K562 (cell line): ENCODE measurements around the gene SNX17. TPM values are rescaled to one million over a fixed set of nuclear protein-coding genes. Genes with fewer than 3 reads are reported as not detected.
A peak's percentile ranks its signal among the peaks of the same experiment; 100 is the strongest.

ENCODE experiments used
- NFATC3 ChIP-seq: fragments of 450-650 bp; IDR thresholded peaks from 2 replicates; pipeline ENCODE4 v1.6.1; 2017; ENCODE audit warnings: mild to moderate bottlenecking
- NFE2L1 ChIP-seq: fragments of 450-650 bp; IDR thresholded peaks from 2 replicates; pipeline ENCODE4 v1.6.1; 2016; ENCODE audit warnings: missing genetic modification characterization, low read depth, mild to moderate bottlenecking, missing compliant biosample characterization, moderate library complexity, borderline replicate concordance
- NFIC ChIP-seq: fragments of 450-650 bp; IDR thresholded peaks from 2 replicates; pipeline ENCODE4 v1.6.1; 2017; ENCODE audit warnings: mild to moderate bottlenecking, inconsistent platforms
- NFXL1 ChIP-seq: fragments of 450-650 bp; formaldehyde crosslinking; IDR thresholded peaks from 2 replicates; pipeline ENCODE4 v1.4.0; 2021; ENCODE audit warnings: mild to moderate bottlenecking
- NFYB ChIP-seq: IDR thresholded peaks from 2 replicates; pipeline ENCODE4 v1.6.1; 2011; ENCODE audit warnings: mild to moderate bottlenecking, moderate library complexity; ENCODE audit not compliant: insufficient read length; ENCODE audit errors: extremely low read depth
- TFAM ChIP-seq: fragments of 250-450 bp; sonication (Bioruptor Pico); conservative IDR thresholded peaks from 2 replicates; pipeline ENCODE4 v1.5.0; 2021; ENCODE audit warnings: mild to moderate bottlenecking, moderate library complexity
- ZNF184 ChIP-seq: sonication (generic); formaldehyde crosslinking; IDR thresholded peaks from 2 replicates; pipeline ENCODE4 v1.5.0; 2020; ENCODE audit warnings: missing genetic modification reagents
- polyA plus RNA-seq, 8 experiments: library from polyadenylated mRNA; depleted of rRNA in 4 of 8; stranded (reverse) in 5 of 8; unstranded in 3 of 8; fragments of >200 nt; fragmentation: Nextera tagmentation in 2 of 8; fragmentation: Illumina TruSeq in 1 of 8; extraction: Ambion mirVana in 2 of 8; extraction: Trizol in 1 of 8; gene quantifications; 2 replicates each; pipeline versions ENCODE4 v1.2.1 to v1.2.3, GENCODE V29; 2011 to 2014; ENCODE audit warnings: inconsistent platforms in 1 of 8, missing spikeins in 1 of 8
- total RNA-seq, 7 experiments: library from RNA; depleted of rRNA in 6 of 7; stranded (reverse); fragments of >200 nt in 6 of 7; fragmentation: Illumina TruSeq in 2 of 7; extraction: Trizol in 2 of 7; gene quantifications; 2 replicates each; pipeline versions ENCODE4 v1.2.1 to v1.2.3, GENCODE V29; 2011 to 2021; ENCODE audit warnings: low replicate concordance in 1 of 7
- TF ChIP-seq, protein P1 (sequence below): sonication (generic); formaldehyde crosslinking; IDR thresholded peaks from 2 replicates; pipeline ENCODE4 v1.8.1; 2022; ENCODE audit warnings: missing genetic modification reagents
- TF ChIP-seq, protein P2 (sequence below): sonication (generic); formaldehyde crosslinking; IDR thresholded peaks from 2 replicates; pipeline ENCODE4 v1.8.0; 2022; ENCODE audit warnings: mild to moderate bottlenecking, missing genetic modification reagents
- TF ChIP-seq, protein P3 (sequence below): fragments of 450-650 bp; IDR thresholded peaks from 2 replicates; pipeline ENCODE4 v1.6.1; 2016; ENCODE audit warnings: mild to moderate bottlenecking, moderate library complexity
- TF ChIP-seq, protein P4 (sequence below): fragments of 250-450 bp; sonication (Bioruptor Pico); IDR thresholded peaks from 2 replicates; pipeline ENCODE4 v1.5.0; 2020; ENCODE audit warnings: mild to moderate bottlenecking, borderline replicate concordance

The SNX17 gene
- total and polyA plus RNA-seq, 9 of the 15 experiments (the other 6 are each of a cell fraction or from before 2014, with no cell fraction given), result 3.0 to 75.7 (median 54.6) TPM

DNA sequence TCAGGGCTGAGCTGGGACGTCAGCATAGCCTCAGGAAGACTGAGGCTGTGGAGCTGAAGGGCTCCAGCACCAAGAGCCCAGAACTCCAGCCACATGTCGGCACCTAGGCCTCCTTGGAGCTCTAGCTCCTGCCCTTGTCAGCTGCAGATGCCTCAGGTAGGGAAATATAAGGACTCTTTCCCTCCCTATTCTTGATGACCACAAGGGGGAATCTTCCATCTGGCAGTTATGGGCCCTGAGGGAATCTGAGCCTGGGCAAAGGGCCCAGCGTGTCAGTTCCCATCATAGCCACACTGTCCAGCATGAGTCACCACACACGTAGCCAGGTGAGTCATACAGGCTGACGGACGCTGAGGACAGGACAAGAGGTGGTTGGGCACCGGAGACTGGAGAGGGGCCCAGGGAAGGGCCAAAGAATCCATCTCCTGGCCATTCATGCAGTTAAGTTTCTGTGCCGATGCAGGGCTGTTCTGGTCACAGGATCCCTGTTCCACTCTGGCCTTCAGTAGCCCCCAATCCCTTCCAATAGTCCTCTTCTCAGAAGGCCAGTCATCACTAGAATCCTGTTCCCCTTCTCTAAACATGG is 49.4 kb upstream of the SNX17 start (continued):
- TF ChIP-seq, protein P1, sequence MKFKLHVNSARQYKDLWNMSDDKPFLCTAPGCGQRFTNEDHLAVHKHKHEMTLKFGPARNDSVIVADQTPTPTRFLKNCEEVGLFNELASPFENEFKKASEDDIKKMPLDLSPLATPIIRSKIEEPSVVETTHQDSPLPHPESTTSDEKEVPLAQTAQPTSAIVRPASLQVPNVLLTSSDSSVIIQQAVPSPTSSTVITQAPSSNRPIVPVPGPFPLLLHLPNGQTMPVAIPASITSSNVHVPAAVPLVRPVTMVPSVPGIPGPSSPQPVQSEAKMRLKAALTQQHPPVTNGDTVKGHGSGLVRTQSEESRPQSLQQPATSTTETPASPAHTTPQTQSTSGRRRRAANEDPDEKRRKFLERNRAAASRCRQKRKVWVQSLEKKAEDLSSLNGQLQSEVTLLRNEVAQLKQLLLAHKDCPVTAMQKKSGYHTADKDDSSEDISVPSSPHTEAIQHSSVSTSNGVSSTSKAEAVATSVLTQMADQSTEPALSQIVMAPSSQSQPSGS (CRISPR knock-in tag), result no peak
- TF ChIP-seq, protein P2, sequence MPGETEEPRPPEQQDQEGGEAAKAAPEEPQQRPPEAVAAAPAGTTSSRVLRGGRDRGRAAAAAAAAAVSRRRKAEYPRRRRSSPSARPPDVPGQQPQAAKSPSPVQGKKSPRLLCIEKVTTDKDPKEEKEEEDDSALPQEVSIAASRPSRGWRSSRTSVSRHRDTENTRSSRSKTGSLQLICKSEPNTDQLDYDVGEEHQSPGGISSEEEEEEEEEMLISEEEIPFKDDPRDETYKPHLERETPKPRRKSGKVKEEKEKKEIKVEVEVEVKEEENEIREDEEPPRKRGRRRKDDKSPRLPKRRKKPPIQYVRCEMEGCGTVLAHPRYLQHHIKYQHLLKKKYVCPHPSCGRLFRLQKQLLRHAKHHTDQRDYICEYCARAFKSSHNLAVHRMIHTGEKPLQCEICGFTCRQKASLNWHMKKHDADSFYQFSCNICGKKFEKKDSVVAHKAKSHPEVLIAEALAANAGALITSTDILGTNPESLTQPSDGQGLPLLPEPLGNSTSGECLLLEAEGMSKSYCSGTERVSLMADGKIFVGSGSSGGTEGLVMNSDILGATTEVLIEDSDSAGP, result no peak; the same call in 1 of the 2 replicates
- TF ChIP-seq NFE2L1 (tag) (no peak), NFATC3 (no peak), ZNF184 (CRISPR knock-in tag) (no peak), NFIC (peak; percentile 75), TFAM (CRISPR knock-in tag) (no peak), NFXL1 (no peak), NFYB (no peak)
- TF ChIP-seq, protein P3, sequence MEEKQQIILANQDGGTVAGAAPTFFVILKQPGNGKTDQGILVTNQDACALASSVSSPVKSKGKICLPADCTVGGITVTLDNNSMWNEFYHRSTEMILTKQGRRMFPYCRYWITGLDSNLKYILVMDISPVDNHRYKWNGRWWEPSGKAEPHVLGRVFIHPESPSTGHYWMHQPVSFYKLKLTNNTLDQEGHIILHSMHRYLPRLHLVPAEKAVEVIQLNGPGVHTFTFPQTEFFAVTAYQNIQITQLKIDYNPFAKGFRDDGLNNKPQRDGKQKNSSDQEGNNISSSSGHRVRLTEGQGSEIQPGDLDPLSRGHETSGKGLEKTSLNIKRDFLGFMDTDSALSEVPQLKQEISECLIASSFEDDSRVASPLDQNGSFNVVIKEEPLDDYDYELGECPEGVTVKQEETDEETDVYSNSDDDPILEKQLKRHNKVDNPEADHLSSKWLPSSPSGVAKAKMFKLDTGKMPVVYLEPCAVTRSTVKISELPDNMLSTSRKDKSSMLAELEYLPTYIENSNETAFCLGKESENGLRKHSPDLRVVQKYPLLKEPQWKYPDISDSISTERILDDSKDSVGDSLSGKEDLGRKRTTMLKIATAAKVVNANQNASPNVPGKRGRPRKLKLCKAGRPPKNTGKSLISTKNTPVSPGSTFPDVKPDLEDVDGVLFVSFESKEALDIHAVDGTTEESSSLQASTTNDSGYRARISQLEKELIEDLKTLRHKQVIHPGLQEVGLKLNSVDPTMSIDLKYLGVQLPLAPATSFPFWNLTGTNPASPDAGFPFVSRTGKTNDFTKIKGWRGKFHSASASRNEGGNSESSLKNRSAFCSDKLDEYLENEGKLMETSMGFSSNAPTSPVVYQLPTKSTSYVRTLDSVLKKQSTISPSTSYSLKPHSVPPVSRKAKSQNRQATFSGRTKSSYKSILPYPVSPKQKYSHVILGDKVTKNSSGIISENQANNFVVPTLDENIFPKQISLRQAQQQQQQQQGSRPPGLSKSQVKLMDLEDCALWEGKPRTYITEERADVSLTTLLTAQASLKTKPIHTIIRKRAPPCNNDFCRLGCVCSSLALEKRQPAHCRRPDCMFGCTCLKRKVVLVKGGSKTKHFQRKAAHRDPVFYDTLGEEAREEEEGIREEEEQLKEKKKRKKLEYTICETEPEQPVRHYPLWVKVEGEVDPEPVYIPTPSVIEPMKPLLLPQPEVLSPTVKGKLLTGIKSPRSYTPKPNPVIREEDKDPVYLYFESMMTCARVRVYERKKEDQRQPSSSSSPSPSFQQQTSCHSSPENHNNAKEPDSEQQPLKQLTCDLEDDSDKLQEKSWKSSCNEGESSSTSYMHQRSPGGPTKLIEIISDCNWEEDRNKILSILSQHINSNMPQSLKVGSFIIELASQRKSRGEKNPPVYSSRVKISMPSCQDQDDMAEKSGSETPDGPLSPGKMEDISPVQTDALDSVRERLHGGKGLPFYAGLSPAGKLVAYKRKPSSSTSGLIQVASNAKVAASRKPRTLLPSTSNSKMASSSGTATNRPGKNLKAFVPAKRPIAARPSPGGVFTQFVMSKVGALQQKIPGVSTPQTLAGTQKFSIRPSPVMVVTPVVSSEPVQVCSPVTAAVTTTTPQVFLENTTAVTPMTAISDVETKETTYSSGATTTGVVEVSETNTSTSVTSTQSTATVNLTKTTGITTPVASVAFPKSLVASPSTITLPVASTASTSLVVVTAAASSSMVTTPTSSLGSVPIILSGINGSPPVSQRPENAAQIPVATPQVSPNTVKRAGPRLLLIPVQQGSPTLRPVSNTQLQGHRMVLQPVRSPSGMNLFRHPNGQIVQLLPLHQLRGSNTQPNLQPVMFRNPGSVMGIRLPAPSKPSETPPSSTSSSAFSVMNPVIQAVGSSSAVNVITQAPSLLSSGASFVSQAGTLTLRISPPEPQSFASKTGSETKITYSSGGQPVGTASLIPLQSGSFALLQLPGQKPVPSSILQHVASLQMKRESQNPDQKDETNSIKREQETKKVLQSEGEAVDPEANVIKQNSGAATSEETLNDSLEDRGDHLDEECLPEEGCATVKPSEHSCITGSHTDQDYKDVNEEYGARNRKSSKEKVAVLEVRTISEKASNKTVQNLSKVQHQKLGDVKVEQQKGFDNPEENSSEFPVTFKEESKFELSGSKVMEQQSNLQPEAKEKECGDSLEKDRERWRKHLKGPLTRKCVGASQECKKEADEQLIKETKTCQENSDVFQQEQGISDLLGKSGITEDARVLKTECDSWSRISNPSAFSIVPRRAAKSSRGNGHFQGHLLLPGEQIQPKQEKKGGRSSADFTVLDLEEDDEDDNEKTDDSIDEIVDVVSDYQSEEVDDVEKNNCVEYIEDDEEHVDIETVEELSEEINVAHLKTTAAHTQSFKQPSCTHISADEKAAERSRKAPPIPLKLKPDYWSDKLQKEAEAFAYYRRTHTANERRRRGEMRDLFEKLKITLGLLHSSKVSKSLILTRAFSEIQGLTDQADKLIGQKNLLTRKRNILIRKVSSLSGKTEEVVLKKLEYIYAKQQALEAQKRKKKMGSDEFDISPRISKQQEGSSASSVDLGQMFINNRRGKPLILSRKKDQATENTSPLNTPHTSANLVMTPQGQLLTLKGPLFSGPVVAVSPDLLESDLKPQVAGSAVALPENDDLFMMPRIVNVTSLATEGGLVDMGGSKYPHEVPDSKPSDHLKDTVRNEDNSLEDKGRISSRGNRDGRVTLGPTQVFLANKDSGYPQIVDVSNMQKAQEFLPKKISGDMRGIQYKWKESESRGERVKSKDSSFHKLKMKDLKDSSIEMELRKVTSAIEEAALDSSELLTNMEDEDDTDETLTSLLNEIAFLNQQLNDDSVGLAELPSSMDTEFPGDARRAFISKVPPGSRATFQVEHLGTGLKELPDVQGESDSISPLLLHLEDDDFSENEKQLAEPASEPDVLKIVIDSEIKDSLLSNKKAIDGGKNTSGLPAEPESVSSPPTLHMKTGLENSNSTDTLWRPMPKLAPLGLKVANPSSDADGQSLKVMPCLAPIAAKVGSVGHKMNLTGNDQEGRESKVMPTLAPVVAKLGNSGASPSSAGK, result no peak
- TF ChIP-seq, protein P4, sequence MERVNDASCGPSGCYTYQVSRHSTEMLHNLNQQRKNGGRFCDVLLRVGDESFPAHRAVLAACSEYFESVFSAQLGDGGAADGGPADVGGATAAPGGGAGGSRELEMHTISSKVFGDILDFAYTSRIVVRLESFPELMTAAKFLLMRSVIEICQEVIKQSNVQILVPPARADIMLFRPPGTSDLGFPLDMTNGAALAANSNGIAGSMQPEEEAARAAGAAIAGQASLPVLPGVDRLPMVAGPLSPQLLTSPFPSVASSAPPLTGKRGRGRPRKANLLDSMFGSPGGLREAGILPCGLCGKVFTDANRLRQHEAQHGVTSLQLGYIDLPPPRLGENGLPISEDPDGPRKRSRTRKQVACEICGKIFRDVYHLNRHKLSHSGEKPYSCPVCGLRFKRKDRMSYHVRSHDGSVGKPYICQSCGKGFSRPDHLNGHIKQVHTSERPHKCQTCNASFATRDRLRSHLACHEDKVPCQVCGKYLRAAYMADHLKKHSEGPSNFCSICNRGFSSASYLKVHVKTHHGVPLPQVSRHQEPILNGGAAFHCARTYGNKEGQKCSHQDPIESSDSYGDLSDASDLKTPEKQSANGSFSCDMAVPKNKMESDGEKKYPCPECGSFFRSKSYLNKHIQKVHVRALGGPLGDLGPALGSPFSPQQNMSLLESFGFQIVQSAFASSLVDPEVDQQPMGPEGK (CRISPR knock-in tag), result no peak
